Hypothalamus (tissue), 51 donors: Measurements from ENCODE around the gene MAPT.

Source experiments
- DNase-seq, 51 donors: peaks; one replicate each; lab custom pipeline; 2025; lab: John Stamatoyannopoulos, UW

Gene MAPT

DNA sequence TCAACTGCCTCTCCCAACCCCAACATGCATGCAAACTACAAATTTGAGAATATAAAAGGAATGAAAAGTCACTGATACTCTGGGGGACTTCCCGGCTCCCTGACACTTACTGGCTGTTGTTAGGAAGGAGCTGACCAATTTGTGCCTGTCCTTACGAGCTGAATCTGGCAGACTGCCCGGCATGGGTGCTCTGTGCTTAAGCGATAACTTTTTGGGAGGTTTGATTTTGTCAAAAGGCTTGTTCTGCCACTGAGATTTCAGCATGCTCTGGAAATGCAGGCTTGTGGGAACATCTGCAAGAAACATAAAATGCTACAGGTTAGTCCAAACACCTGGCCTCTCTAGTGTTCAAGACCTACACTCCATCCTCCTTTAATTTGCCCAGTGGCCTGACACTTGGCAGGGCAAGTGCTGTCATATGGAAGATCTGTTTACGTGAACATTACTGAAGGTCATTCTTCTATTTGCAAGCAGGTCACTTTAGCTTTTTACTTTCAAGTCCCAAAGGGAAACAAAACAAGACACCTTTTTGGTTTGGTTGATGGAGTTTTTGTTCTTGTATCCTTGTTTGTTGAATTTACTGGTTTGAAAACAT, 145.3 kb downstream of the MAPT start:
- peak in 2 of 51 donors; percentile 14 for DNase-seq

GRCh38 chr17:46042246-46042645, 147.9 kb downstream of the MAPT start:
- no peak for DNase-seq

GRCh38 chr17:46042925-46043324, 148.6 kb downstream of the MAPT start:
- no peak for DNase-seq

DNA sequence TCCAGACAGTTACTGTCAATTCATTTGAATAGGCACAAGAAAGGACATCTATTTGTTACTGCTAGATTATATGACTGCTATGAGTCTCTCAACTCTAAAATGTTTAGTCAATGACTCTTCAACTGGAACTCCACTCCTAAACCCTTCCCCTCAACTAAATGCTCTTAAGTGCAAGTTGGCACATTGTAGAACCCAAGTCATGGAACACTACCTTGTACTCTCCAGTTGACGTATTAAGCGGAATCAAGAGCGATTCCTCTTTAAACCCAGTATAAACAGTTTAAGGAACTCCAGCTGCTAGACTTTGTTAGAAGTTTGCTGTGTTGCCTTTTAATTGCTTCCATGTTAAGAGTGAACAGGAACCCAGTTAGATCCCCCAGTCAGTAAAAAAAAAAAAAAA, 149.3 kb downstream of the MAPT start:
- no peak for DNase-seq

GRCh38 chr17:46044286-46044928, 150.1 kb downstream of the MAPT start:
- DNase-seq = peak in 34 of 51 donors; percentile 15 to 86 (median 46)

- DNase-seq = no peak
These were observed 150.6 kb downstream of the MAPT start for GRCh38 chr17:46044989-46045388.

- DNase-seq = no peak
These were observed 151.3 kb downstream of the MAPT start for GRCh38 chr17:46045639-46046038.

DNA sequence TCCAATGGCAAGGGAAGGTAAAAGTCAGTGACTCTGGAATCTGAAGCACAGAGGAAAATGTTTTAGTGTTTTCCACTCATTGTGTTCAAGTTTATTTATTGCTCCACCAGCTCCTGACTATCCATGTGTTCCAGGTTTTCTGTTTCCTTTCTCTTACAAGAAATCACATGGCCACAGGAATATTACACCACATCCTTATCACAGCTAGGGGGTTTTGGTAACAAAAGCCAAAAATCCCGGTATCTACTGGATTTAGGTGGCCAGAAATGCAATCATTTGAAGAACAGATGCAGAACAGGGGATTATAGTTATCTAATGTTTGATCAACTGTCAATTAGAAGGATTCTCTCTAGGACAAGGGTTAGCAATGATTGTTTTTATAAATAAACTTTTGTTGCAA, 152.6 kb downstream of the MAPT start:
- DNase-seq = no peak

DNA sequence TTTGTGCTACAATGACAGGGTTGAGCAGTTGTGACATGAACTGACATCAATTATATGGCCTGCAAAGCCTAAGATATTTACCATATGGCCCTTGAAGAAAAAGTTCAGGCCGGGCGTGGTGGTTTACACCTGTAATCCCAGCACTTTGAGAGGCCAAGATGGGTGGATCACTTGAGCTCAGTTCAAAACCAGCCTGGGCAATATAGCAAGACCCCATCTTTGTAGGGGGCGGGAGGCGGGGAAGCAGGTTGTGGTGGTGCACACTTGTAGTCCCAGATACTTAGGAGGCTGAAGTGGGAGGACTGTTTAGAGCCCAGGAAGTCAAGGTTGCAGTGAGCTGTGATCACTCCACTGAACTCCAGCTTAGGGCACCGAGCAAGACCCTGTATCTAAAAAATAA, 153.0 kb downstream of the MAPT start:
- DNase-seq = no peak

DNA sequence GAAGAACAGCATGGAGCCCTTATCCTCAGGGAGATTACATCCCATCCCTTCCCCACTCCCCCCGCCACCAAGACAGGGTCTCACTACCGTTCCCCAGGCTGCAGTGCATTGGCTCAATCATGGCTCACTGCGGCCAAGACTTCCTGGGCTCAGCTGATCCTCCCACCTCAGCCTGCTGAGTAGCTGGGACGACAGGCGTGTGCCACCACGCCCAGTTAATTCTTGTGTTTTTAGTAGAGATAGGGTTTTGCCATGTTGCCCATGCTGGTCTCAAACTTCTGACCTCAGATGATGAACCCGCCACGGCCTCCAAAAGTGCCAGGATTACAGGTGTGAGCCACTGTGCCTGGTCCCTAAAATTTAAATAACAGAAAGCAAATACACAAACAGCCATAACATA, 153.5 kb downstream of the MAPT start:
- DNase-seq = no peak

GRCh38 chr17:46049656-46050055, 155.3 kb downstream of the MAPT start:
- DNase-seq = no peak

- DNase-seq = no peak
These were observed 159.7 kb downstream of the MAPT start for GRCh38 chr17:46053911-46054534.

DNA sequence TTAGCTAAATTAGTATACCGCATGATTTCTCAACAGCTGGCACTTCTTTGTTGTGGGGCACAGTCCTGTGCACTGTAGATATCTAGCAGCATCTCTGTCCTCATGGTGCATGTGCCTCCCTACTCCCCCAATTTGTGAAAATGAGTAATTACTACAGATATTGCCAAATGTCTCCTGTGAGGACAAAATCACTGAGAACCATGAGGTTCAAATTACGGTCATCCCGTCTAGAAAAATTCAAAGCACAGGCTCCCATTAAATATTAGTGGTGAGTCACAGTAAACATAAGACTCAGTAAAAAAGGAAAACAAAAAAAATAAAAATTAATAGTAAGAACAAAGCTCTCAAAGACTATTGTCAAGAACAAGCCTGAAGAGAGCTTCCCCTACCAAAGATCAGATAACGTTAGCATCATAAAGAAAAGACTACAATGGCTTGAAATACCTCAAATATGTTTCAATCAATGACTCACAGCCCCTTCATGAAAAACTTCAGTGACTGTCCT, 162.5 kb downstream of the MAPT start:
- DNase-seq = no peak

DNA sequence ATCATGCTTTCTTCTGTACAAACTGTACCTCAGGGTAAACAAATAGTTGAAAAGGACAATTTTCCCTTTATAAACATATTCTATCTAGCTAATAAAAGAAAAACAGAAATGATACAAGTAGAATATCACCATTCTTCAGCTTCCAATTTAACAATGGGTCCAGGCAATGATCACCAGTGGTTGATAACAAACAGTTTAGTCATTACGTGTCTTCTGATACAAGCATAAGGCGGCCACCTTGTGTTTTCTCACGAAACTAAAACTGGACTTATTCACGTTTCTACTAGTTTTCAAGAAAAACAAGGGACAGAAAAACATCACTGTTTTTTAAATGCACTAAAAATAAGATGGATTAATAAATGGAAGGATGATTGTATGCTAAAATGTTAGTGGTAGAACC, 163.0 kb downstream of the MAPT start:
- DNase-seq = no peak

DNA sequence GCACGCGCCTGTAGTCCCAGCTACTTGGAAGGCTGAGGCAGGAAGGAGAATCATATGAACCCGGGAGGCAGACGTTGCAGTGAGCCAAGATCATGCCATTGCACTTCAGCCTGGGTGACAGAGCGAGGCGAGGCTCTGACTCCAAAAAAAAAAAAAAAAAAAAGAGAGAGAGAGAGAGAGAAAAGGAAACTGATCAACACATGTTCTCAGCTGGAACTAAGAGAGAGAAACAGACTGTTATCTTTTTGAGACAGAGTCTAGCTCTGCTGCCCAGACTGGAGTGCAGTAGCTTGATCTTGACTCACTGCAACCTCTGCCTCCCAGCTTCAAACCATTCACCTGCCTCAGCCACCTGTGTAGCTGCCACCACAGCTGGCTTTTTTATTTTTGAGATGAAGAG, 165.1 kb downstream of the MAPT start:
- no peak for DNase-seq

DNA sequence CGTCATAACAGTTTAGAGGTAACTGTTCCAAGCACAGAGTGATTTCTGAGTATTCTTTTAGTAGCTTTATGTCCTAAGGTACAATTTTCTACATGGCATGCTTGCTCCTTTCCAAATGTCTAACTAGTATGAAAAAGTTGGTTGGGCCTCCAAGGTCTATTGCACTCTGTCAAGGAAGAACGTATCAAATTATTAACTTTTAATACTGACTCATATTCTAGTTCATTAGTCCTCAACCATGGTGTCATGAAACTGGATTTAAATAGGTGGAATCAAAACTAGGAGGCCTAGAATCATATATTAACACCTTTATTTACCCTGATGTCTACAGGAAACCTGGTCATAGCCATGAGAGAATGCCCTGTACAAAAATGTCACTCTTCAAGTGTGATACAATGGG, 166.1 kb downstream of the MAPT start:
- no peak for DNase-seq

GRCh38 chr17:46061435-46061834, 167.1 kb downstream of the MAPT start:
- DNase-seq = no peak

- DNase-seq = no peak
These were observed 168.9 kb downstream of the MAPT start for GRCh38 chr17:46063241-46063640.

- no peak for DNase-seq
These were observed 170.1 kb downstream of the MAPT start for GRCh38 chr17:46064460-46064859.

- DNase-seq = no peak
These were observed 177.4 kb downstream of the MAPT start for GRCh38 chr17:46071796-46072195.

GRCh38 chr17:46072998-46073397, 178.6 kb downstream of the MAPT start:
- no peak for DNase-seq

DNA sequence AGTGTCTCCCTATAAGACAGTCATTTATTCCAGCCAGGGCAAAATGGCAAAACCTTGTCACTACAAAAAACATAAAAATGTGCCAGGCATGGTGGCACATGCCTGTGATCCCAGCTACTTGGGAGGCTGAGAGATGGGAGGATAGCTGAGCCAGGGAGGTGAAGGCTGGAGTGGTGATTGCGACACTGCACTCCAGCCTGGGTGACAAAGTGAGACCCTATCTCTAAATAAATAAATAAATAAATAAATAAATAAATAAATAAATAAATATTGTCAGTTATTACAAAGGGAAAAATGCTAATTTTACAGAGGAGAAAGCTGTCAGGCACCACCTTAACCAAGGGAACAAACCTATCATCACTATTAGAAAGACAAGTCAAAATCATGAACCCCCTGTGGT, 180.2 kb downstream of the MAPT start:
- no peak for DNase-seq
